GM19035 (cell line): Measurements from ENCODE around the gene ANKRD13A.
"Not testable (repeated sequence)": the region's sequence is repeated elsewhere in the genome, so short reads cannot be mapped to it uniquely, and the experiment has no call there.

Experiments
- ATAC-seq: cut with Tn5 transposase; IDR thresholded peaks from one replicate; pipeline ENCODE4 v1.9.1; 2021; ENCODE audit not compliant: unreplicated experiment

ANKRD13A gene

GRCh38 chr12:110047297-110047940, 48.2 kb downstream of the ANKRD13A start:
- no peak for ATAC-seq

GRCh38 chr12:110048242-110049027, 49.2 kb downstream of the ANKRD13A start, which contains the start of gene C12orf76:
C12orf76 (minus strand) TSS chr12:110048522; CDS start chr12:110048495, 27 bp downstream.
- peak; percentile 96 for ATAC-seq

GRCh38 chr12:110049034-110049433, 49.8 kb downstream of the ANKRD13A start:
- peak; percentile 14 for ATAC-seq

- ATAC-seq = not testable (repeated sequence)
These were observed 50.4 kb downstream of the ANKRD13A start for GRCh38 chr12:110049666-110050065.

GRCh38 chr12:110050927-110051326, 51.7 kb downstream of the ANKRD13A start:
- ATAC-seq = no peak

GRCh38 chr12:110055375-110056352, 56.4 kb downstream of the ANKRD13A start:
- ATAC-seq = not testable (repeated sequence)

- ATAC-seq = not testable (repeated sequence)
These were observed 57.4 kb downstream of the ANKRD13A start for GRCh38 chr12:110056643-110057042.

- no peak for ATAC-seq
These were observed 59.8 kb downstream of the ANKRD13A start for GRCh38 chr12:110058875-110059615.

- ATAC-seq = no peak
These were observed 60.4 kb downstream of the ANKRD13A start for GRCh38 chr12:110059651-110060000.

- ATAC-seq = no peak
These were observed 63.0 kb downstream of the ANKRD13A start for GRCh38 chr12:110062241-110062640.

- no peak for ATAC-seq
These were observed 66.3 kb downstream of the ANKRD13A start for GRCh38 chr12:110065540-110065939.

- ATAC-seq = no peak
These were observed 68.3 kb downstream of the ANKRD13A start for GRCh38 chr12:110067531-110067930.

- not testable (repeated sequence) for ATAC-seq
These were observed 68.9 kb downstream of the ANKRD13A start for GRCh38 chr12:110068115-110068514.

GRCh38 chr12:110068654-110069053, 69.4 kb downstream of the ANKRD13A start:
- ATAC-seq = no peak

- ATAC-seq = no peak
These were observed 72.3 kb downstream of the ANKRD13A start for GRCh38 chr12:110071504-110071903.

- no peak for ATAC-seq
These were observed 72.7 kb downstream of the ANKRD13A start for GRCh38 chr12:110071967-110072366.

GRCh38 chr12:110072636-110073035, 73.4 kb downstream of the ANKRD13A start:
- not testable (repeated sequence) for ATAC-seq

GRCh38 chr12:110073049-110073831, 74.0 kb downstream of the ANKRD13A start:
- no peak for ATAC-seq

GRCh38 chr12:110074089-110074488, 74.9 kb downstream of the ANKRD13A start:
- ATAC-seq = no peak

GRCh38 chr12:110075880-110076279, 76.7 kb downstream of the ANKRD13A start:
- no peak for ATAC-seq
